K562 (cell line): ENCODE data around the gene TARS2. TPM values are rescaled to one million over a fixed set of nuclear protein-coding genes. Genes with fewer than 3 reads are reported as not detected.

Source experiments
- C11orf30 ChIP-seq: fragments of 450-650 bp; IDR thresholded peaks from 2 replicates; pipeline ENCODE4 v1.6.1; 2016; ENCODE audit warnings: low read depth, mild to moderate bottlenecking
- CBFA2T3 ChIP-seq: fragments of 450-650 bp; IDR thresholded peaks from 2 replicates; pipeline ENCODE4 v1.6.1; 2017
- CEBPB ChIP-seq: fragments of 450-650 bp; IDR thresholded peaks from 2 replicates; pipeline ENCODE4 v1.6.1; 2016; ENCODE audit warnings: missing genetic modification characterization, missing compliant biosample characterization
- HDAC8 ChIP-seq: fragments of 450-650 bp; IDR thresholded peaks from 2 replicates; pipeline ENCODE4 v1.6.1; 2016; ENCODE audit warnings: mild to moderate bottlenecking, missing genetic modification characterization, moderate library complexity, missing compliant biosample characterization
- MEF2D ChIP-seq: conservative IDR thresholded peaks from 2 replicates; pipeline ENCODE4 v1.6.1; 2016; ENCODE audit warnings: low read depth, missing genetic modification characterization, missing compliant biosample characterization
- NKRF ChIP-seq: fragments of 450-650 bp; IDR thresholded peaks from 2 replicates; pipeline ENCODE4 v1.6.1; 2016; ENCODE audit warnings: borderline replicate concordance
- PRDM10 ChIP-seq: fragments of 450-650 bp; IDR thresholded peaks from 2 replicates; pipeline ENCODE4 v1.6.1; 2018; ENCODE audit not compliant: partially characterized antibody
- RBM14 ChIP-seq: fragments of 200-400 bp; formaldehyde crosslinking; IDR thresholded peaks from 2 replicates; pipeline ENCODE4 v1.6.1; 2018; ENCODE audit warnings: low read depth, mild to moderate bottlenecking, low read length, moderate library complexity, borderline replicate concordance; ENCODE audit not compliant: insufficient read depth
- RBM25 ChIP-seq: fragments of 200-400 bp; formaldehyde crosslinking; IDR thresholded peaks from 2 replicates; pipeline ENCODE4 v1.6.1; 2018; ENCODE audit warnings: low read length, low read depth, moderate library complexity; ENCODE audit not compliant: severe bottlenecking
- TCF15 ChIP-seq: fragments of 250-450 bp; sonication (Bioruptor Pico); IDR thresholded peaks from 2 replicates; pipeline ENCODE4 v1.8.0; 2022; ENCODE audit warnings: moderate library complexity, mild to moderate bottlenecking, inconsistent platforms
- TRIM28 ChIP-seq: fragments of 450-650 bp; IDR thresholded peaks from 2 replicates; pipeline ENCODE4 v1.6.1; 2017
- TSHZ1 ChIP-seq: fragments of 250-450 bp; sonication (Bioruptor Pico); IDR thresholded peaks from 2 replicates; pipeline ENCODE4 v1.4.0; 2020; ENCODE audit warnings: mild to moderate bottlenecking, moderate library complexity
- ZBTB26 ChIP-seq: fragments of 450-650 bp; formaldehyde crosslinking; IDR thresholded peaks from 2 replicates; pipeline ENCODE4 v1.4.0; 2022; ENCODE audit warnings: missing genetic modification characterization
- ZNF445 ChIP-seq: fragments of 250-450 bp; sonication (Bioruptor Pico); IDR thresholded peaks from 2 replicates; pipeline ENCODE4 v1.4.0; 2020; ENCODE audit warnings: low read depth, mild to moderate bottlenecking, moderate library complexity
- polyA plus RNA-seq, 8 experiments: library from polyadenylated mRNA; depleted of rRNA in 4 of 8; stranded (reverse) in 5 of 8; unstranded in 3 of 8; fragments of >200 nt; fragmentation: Nextera tagmentation in 2 of 8; fragmentation: Illumina TruSeq in 1 of 8; extraction: Ambion mirVana in 2 of 8; extraction: Trizol in 1 of 8; gene quantifications; 2 replicates each; pipeline versions ENCODE4 v1.2.1 to v1.2.3, GENCODE V29; 2011 to 2014; ENCODE audit warnings: inconsistent platforms in 1 of 8, missing spikeins in 1 of 8
- total RNA-seq, 7 experiments: library from RNA; depleted of rRNA in 6 of 7; stranded (reverse); fragments of >200 nt in 6 of 7; fragmentation: Illumina TruSeq in 2 of 7; extraction: Trizol in 2 of 7; gene quantifications; 2 replicates each; pipeline versions ENCODE4 v1.2.1 to v1.2.3, GENCODE V29; 2011 to 2021; ENCODE audit warnings: low replicate concordance in 1 of 7

TARS2 gene
- total and polyA plus RNA-seq, 9 of the 15 experiments (the other 6 are each of a cell fraction or from before 2014, with no cell fraction given), result 17.0 to 64.2 (median 39.4) TPM

- TF ChIP-seq TCF15, result no peak
- TF ChIP-seq CEBPB, result no peak
- TF ChIP-seq RBM25, result no peak
- TF ChIP-seq NKRF, result no peak
- TF ChIP-seq ZBTB26, result 0 out of 2 replicates have a peak, but pooled peaks have one; percentile 43
- TF ChIP-seq MEF2D (tag), result no peak
- no peak for TF ChIP-seq RBM14
- no peak for TF ChIP-seq PRDM10
- TF ChIP-seq CBFA2T3, result peak; percentile 24; the same call in 1 of the 2 replicates
- no peak for TF ChIP-seq ZNF445 (CRISPR knock-in tag)
- TF ChIP-seq HDAC8 (tag), result no peak
- no peak for TF ChIP-seq TRIM28
- no peak for TF ChIP-seq TSHZ1 (CRISPR knock-in tag)
- no peak for TF ChIP-seq C11orf30
These were observed 21.0 kb downstream of the TARS2 start, which contains the start of gene ECM1 (continued) for GRCh38 chr1:150507912-150508864.
